Tibial nerve (tissue), 3 donors: ENCODE data around the gene STXBP6.

Experiments
- CTCF ChIP-seq, 5 experiments: fragments of 200-600 bp in 3 of 5; fragments of 450-650 bp in 2 of 5; sonication (generic) in 3 of 5; IDR thresholded peaks; one replicate each; pipeline ENCODE4 v1.5.1; 2016 to 2019; ENCODE audit warnings: antibody characterized with exemption in 5 of 5, mild to moderate bottlenecking in 3 of 5, moderate library complexity in 2 of 5
- POLR2A ChIP-seq, 2 donors: fragments of 450-650 bp; IDR thresholded peaks; one replicate each; pipeline ENCODE4 v1.6.1; 2017; ENCODE audit warnings: antibody characterized with exemption in 2 of 2, mild to moderate bottlenecking in 2 of 2, moderate library complexity in 2 of 2

- TF ChIP-seq CTCF (IDR thresholded peaks at IDR 0.05) (no peak), POLR2A (IDR thresholded peaks at IDR 0.05) (no peak)
These were observed 30.1 kb downstream of the STXBP6 start for GRCh38 chr14:25019892-25020291.
